ENCODE measurements around the gene GNA15.

- TF ChIP-seq CTCF (IDR thresholded peaks at IDR 0.05; ENCODE audit: insufficient read depth, low read length, poor library complexity, severe bottlenecking) (no peak), EZH2phosphoT487 (conservative IDR thresholded peaks at IDR 0.05; ENCODE audit: low read length) (no peak)
Observed at GRCh38 chr19:3131168-3131567, 4.7 kb upstream of the GNA15 start.
